PC-3 (cell line): Measurements from ENCODE around the gene UACA.

Experiments
- EZH2 ChIP-seq: fragments of 300-600 bp; sonication (generic); IDR thresholded peaks from one replicate; pipeline ENCODE4 v1.6.1; 2017; ENCODE audit warnings: antibody characterized with exemption, mild to moderate bottlenecking, low read length; ENCODE audit not compliant: unreplicated experiment
- EZH2phosphoT487 ChIP-seq: fragments of 300-600 bp; sonication (generic); IDR thresholded peaks from 2 replicates; pipeline ENCODE4 v1.6.1; 2018; ENCODE audit warnings: mild to moderate bottlenecking, antibody characterized with exemption, low read length, borderline replicate concordance

DNA sequence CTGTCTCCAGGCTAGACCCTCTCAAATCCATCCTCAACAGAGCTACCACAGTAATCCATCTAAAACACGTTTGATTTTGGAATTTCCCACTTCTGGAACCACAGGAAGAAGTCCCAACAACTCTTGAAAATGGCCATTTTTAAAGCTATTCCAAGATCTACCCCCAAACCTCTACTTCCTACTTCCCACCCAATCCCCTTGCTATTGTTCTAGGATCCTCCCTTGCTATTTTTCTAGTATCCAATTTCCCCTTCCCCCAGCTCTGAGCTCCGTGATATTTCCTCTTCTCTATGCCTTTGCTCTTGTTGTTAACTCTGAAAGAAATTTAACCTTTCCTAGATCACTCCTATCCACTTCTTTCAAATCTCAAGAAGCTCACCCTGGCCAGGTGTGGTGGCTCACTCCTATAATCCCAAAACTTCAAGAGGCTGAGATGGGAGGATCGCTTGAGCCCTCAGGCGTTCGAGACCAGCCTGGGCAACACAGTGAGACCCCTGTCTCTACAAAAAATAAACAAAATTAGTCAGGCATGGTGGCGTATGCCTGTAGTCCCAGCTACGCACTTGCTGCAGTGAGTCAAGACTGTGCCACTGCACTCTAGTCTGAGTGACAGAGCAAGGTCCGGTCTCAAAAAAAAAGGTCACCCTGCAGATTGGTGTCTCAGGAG lies 13.0 kb downstream of the UACA start:
- no peak for TF ChIP-seq EZH2
- TF ChIP-seq EZH2phosphoT487: no peak
